ENCODE data around the gene PNPLA2.

- no peak for TF ChIP-seq TAF1 (IDR thresholded peaks at IDR 0.05; ENCODE audit: borderline replicate concordance, insufficient read depth, low read length)
- no peak for TF ChIP-seq REST (IDR thresholded peaks at IDR 0.05; ENCODE audit: insufficient read depth in 1 of 2, low read depth in 2 of 2, low read length in 2 of 2)
- no peak for TF ChIP-seq POLR2AphosphoS5 (IDR thresholded peaks at IDR 0.05; ENCODE audit: low read depth, low read length)
- no peak for TF ChIP-seq SIN3A (IDR thresholded peaks at IDR 0.05; ENCODE audit: borderline replicate concordance, insufficient read depth, low read length)
- no peak for TF ChIP-seq FOXP2 (optimal IDR thresholded peaks at IDR 0.05; ENCODE audit: borderline replicate concordance, extremely low read depth, extremely low read length, insufficient read depth)
These were observed 52.8 kb downstream of the PNPLA2 start for GRCh38 chr11:871472-871871.
